GM18867 (cell line): ENCODE data around the gene PHLPP2.

Experiments
- ATAC-seq: cut with Tn5 transposase; IDR thresholded peaks from one replicate; pipeline ENCODE4 v1.9.1; 2021; ENCODE audit warnings: mild to moderate bottlenecking, moderate library complexity; ENCODE audit not compliant: unreplicated experiment

The PHLPP2 gene

GRCh38 chr16:71724320-71724751, at the start of gene PHLPP2:
Gene PHLPP2 (minus strand): TSS chr16:71724701. CDS start chr16:71714795, 9,906 bp downstream.
- no peak for ATAC-seq

- ATAC-seq = no peak
These were observed 47.1 kb upstream of the PHLPP2 start for GRCh38 chr16:71771571-71771970.

- no peak for ATAC-seq
These were observed 44.7 kb upstream of the PHLPP2 start for GRCh38 chr16:71769222-71769621.

- no peak for ATAC-seq
These were observed 42.8 kb upstream of the PHLPP2 start for GRCh38 chr16:71767060-71767900.

- ATAC-seq = no peak
These were observed 37.7 kb upstream of the PHLPP2 start for GRCh38 chr16:71762186-71762585.

GRCh38 chr16:71761097-71761496, 36.6 kb upstream of the PHLPP2 start:
- no peak for ATAC-seq

- no peak for ATAC-seq
These were observed 33.8 kb upstream of the PHLPP2 start for GRCh38 chr16:71758293-71758760.

GRCh38 chr16:71754652-71755051, 30.2 kb upstream of the PHLPP2 start:
- no peak for ATAC-seq

- ATAC-seq = no peak
These were observed 29.6 kb upstream of the PHLPP2 start for GRCh38 chr16:71754108-71754507.

- ATAC-seq = no peak
These were observed 23.7 kb upstream of the PHLPP2 start for GRCh38 chr16:71748226-71748625.

GRCh38 chr16:71746442-71747046, 22.0 kb upstream of the PHLPP2 start:
- ATAC-seq = no peak

- no peak for ATAC-seq
These were observed 14.4 kb upstream of the PHLPP2 start for GRCh38 chr16:71738855-71739254.

GRCh38 chr16:71737501-71737900, 13.0 kb upstream of the PHLPP2 start:
- ATAC-seq = no peak

GRCh38 chr16:71734511-71734910, 10.0 kb upstream of the PHLPP2 start:
- ATAC-seq = no peak

- no peak for ATAC-seq
These were observed 8.1 kb upstream of the PHLPP2 start for GRCh38 chr16:71732587-71732986.

- ATAC-seq = no peak
These were observed 3.2 kb upstream of the PHLPP2 start for GRCh38 chr16:71727551-71728324.

GRCh38 chr16:71726476-71727315, 2.2 kb upstream of the PHLPP2 start:
- ATAC-seq = no peak

GRCh38 chr16:71723537-71724319, 773 bp downstream of the PHLPP2 start:
- peak; percentile 82 for ATAC-seq

GRCh38 chr16:71722801-71723536, 1.5 kb downstream of the PHLPP2 start:
- peak; percentile 32 for ATAC-seq
